GM19043 (cell line): ENCODE data around the gene ERBIN.

ENCODE experiments used
- ATAC-seq: cut with Tn5 transposase; IDR thresholded peaks from one replicate; pipeline ENCODE4 v1.9.1; 2021; ENCODE audit warnings: low read depth; ENCODE audit not compliant: unreplicated experiment

ERBIN gene

GRCh38 chr5:66122379-66123034 lies 196.1 kb downstream of the ERBIN start:
- ATAC-seq = no peak

GRCh38 chr5:66129144-66129543 lies 202.8 kb downstream of the ERBIN start:
- ATAC-seq = no peak

GRCh38 chr5:66130493-66130892 lies 204.1 kb downstream of the ERBIN start:
- ATAC-seq = no peak
